H9 (cell line): Measurements from ENCODE around the gene PLB1. TPM values are rescaled to one million over a fixed set of nuclear protein-coding genes. Genes with fewer than 3 reads are reported as not detected.

Source experiments
- DNase-seq: peaks from one replicate; pipeline ENCODE4 v3.0.0-alpha.2; 2017
- H2AFZ ChIP-seq: one replicate; pipeline ENCODE4 v1.6.1; 2013; ENCODE audit warnings: mild to moderate bottlenecking, low read length, control low read depth, moderate library complexity
- H2AK5ac ChIP-seq: 2 replicates; pipeline ENCODE4 v1.6.1; 2013; ENCODE audit warnings: low read length, control low read depth, mixed read lengths; ENCODE audit not compliant: insufficient read length
- H2BK120ac ChIP-seq: one replicate; pipeline ENCODE4 v1.6.1; 2013; ENCODE audit warnings: low read depth, mild to moderate bottlenecking, low read length, control low read depth, inconsistent platforms; ENCODE audit not compliant: poor library complexity, severe bottlenecking
- H2BK12ac ChIP-seq: 2 replicates; pipeline ENCODE4 v1.6.1; 2013; ENCODE audit warnings: low read length, control low read depth, mixed read lengths, low read depth; ENCODE audit not compliant: insufficient read length
- H2BK15ac ChIP-seq: 2 replicates; pipeline ENCODE4 v1.6.1; 2013; ENCODE audit warnings: low read depth, low read length, control low read depth
- H2BK20ac ChIP-seq: one replicate; pipeline ENCODE4 v1.6.1; 2013; ENCODE audit warnings: low read depth, mild to moderate bottlenecking, low read length, control low read depth, inconsistent platforms; ENCODE audit not compliant: poor library complexity, severe bottlenecking
- H2BK5ac ChIP-seq: 2 replicates; pipeline ENCODE4 v1.6.1; 2013; ENCODE audit warnings: low read length, control low read depth, mixed read lengths; ENCODE audit not compliant: insufficient read length
- H3K14ac ChIP-seq: 2 replicates; pipeline ENCODE4 v1.6.1; 2013; ENCODE audit warnings: low read length, control low read depth; ENCODE audit not compliant: insufficient read depth
- H3K18ac ChIP-seq: 2 replicates; pipeline ENCODE4 v1.6.1; 2013; ENCODE audit warnings: low read depth, mild to moderate bottlenecking, mixed read lengths, low read length, control low read depth; ENCODE audit not compliant: insufficient read length
- H3K23ac ChIP-seq: 2 replicates; pipeline ENCODE4 v1.6.1; 2013; ENCODE audit warnings: low read length, control low read depth, mixed read lengths, low read depth; ENCODE audit not compliant: insufficient read length
- H3K23me2 ChIP-seq: 2 replicates; pipeline ENCODE4 v1.6.1; 2013; ENCODE audit warnings: low read depth, mild to moderate bottlenecking, mixed read lengths, low read length, control low read depth; ENCODE audit not compliant: insufficient read length, poor library complexity, severe bottlenecking
- H3K27ac ChIP-seq: 2 replicates; pipeline ENCODE4 v1.5.1; 2013; ENCODE audit warnings: low read length, control low read depth, mixed read lengths, low read depth; ENCODE audit not compliant: insufficient read length
- H3K27me3 ChIP-seq: 2 replicates; pipeline ENCODE4 v1.6.1; 2013; ENCODE audit warnings: low read length, control low read depth, inconsistent platforms; ENCODE audit not compliant: insufficient read depth
- H3K4ac ChIP-seq: 2 replicates; pipeline ENCODE4 v1.6.1; 2013; ENCODE audit warnings: low read depth, mild to moderate bottlenecking, control low read depth, inconsistent platforms, low read length, moderate library complexity
- H3K4me1 ChIP-seq: 2 replicates; pipeline ENCODE4 v1.6.1; 2013; ENCODE audit warnings: low read length, control low read depth, inconsistent platforms; ENCODE audit not compliant: insufficient read depth
- H3K4me2 ChIP-seq: 2 replicates; pipeline ENCODE4 v1.6.1; 2013; ENCODE audit warnings: low read length, control low read depth, mixed read lengths; ENCODE audit not compliant: insufficient read length, insufficient read depth
- H3K56ac ChIP-seq: 2 replicates; pipeline ENCODE4 v1.6.1; 2013; ENCODE audit warnings: low read depth, mild to moderate bottlenecking, mixed read lengths, low read length, control low read depth; ENCODE audit not compliant: insufficient read length
- H3K79me1 ChIP-seq: 2 replicates; pipeline ENCODE4 v1.6.1; 2013; ENCODE audit warnings: low read depth, mild to moderate bottlenecking, moderate library complexity, low read length, control low read depth, inconsistent platforms; ENCODE audit not compliant: insufficient read depth, poor library complexity, severe bottlenecking
- H3K79me2 ChIP-seq: 2 replicates; pipeline ENCODE4 v1.6.1; 2013; ENCODE audit warnings: low read length, control low read depth, inconsistent platforms; ENCODE audit not compliant: insufficient read depth
- H3K9ac ChIP-seq: 2 replicates; pipeline ENCODE4 v1.6.1; 2013; ENCODE audit warnings: low read length, control low read depth, mixed read lengths; ENCODE audit not compliant: insufficient read length; ENCODE audit errors: extremely low read depth
- H3K9me3 ChIP-seq: one replicate; pipeline ENCODE4 v1.6.1; 2013; ENCODE audit warnings: low read depth, low read length, inconsistent platforms; ENCODE audit not compliant: control insufficient read depth
- H3T11ph ChIP-seq: one replicate; pipeline ENCODE4 v1.6.1; 2013; ENCODE audit warnings: mild to moderate bottlenecking, low read length, control low read depth, inconsistent platforms
- H4K20me1 ChIP-seq: one replicate; pipeline ENCODE4 v1.6.1; 2013; ENCODE audit not compliant: control insufficient read depth, insufficient read length, insufficient read depth
- H4K5ac ChIP-seq: 2 replicates; pipeline ENCODE4 v1.6.1; 2013; ENCODE audit warnings: low read depth, mild to moderate bottlenecking, mixed read lengths, low read length, control low read depth; ENCODE audit not compliant: insufficient read length
- H4K8ac ChIP-seq: replicated peaks from 2 replicates; pipeline ENCODE4 v1.6.1; 2013; ENCODE audit warnings: low read length, control low read depth, mixed read lengths, low read depth; ENCODE audit not compliant: insufficient read length
- H4K91ac ChIP-seq: 2 replicates; pipeline ENCODE4 v1.6.1; 2013; ENCODE audit warnings: low read depth, mild to moderate bottlenecking, moderate library complexity, mixed read lengths, low read length, control low read depth; ENCODE audit not compliant: insufficient read length
- H3K27ac Mint-ChIP-seq, 3 experiments: 2 replicates in 2 of 3; 3 replicates in 1 of 3; pipeline ENCODE4 v1.8.0; 2020 to 2021; ENCODE audit warnings: mixed read lengths in 3 of 3, mild to moderate bottlenecking in 1 of 3, moderate library complexity in 1 of 3
- H3K27me3 Mint-ChIP-seq: 2 replicates; pipeline ENCODE4 v1.8.0; 2021; ENCODE audit warnings: low read depth, mild to moderate bottlenecking, moderate library complexity, mixed read lengths
- H3K36me3 Mint-ChIP-seq, 3 experiments: 2 replicates in 2 of 3; 3 replicates in 1 of 3; pipeline ENCODE4 v1.8.0; 2020 to 2021; ENCODE audit warnings: low read depth in 3 of 3, mixed read lengths in 3 of 3; ENCODE audit not compliant: insufficient read depth in 1 of 3
- H3K4me1 Mint-ChIP-seq, 2 experiments: 2 replicates each; pipeline ENCODE4 v1.8.0; 2020; ENCODE audit warnings: mixed read lengths in 2 of 2
- H3K4me3 Mint-ChIP-seq, 2 experiments: 2 replicates in 1 of 2; 3 replicates in 1 of 2; pipeline ENCODE4 v1.8.0; 2020 to 2021; ENCODE audit warnings: mild to moderate bottlenecking in 2 of 2, mixed read lengths in 2 of 2, moderate library complexity in 1 of 2
- H3K9me3 Mint-ChIP-seq, 2 experiments: 2 replicates in 1 of 2; 3 replicates in 1 of 2; pipeline ENCODE4 v1.8.0; 2020; ENCODE audit warnings: mild to moderate bottlenecking in 2 of 2, mixed read lengths in 2 of 2, moderate library complexity in 1 of 2
- CTCF ChIP-seq: fragments of 200-600 bp; sonication (generic); conservative IDR thresholded peaks from 3 replicates; pipeline ENCODE4 v1.8.0; 2021; ENCODE audit warnings: antibody characterized with exemption, mild to moderate bottlenecking
- WGBS: extraction: QIAGEN DNeasy Blood & Tissue Kit; methylation state at CpG from one replicate; pipeline ENCODE4 v1.1.7; 2013; ENCODE audit warnings: missing lambda C conversion rate, low lambda C conversion rate, mixed read lengths; ENCODE audit not compliant: insufficient read length; ENCODE audit errors: extremely low coverage; 5-methylcytosine and 5-hydroxymethylcytosine counted together
- total RNA-seq: library from RNA; stranded (reverse); gene quantifications from 2 replicates; pipeline ENCODE4 v1.2.1, GENCODE V29; 2021

PLB1 gene
- total RNA-seq, 1 experiment from 2014 or later = not detected

- WGBS = no CpG with 5 or more reads among the region's 1 CpG
- no peak overlapping the region for H4K5ac ChIP-seq
- peaks cover 28% of the 10 kb centered on the region for H3K27me3 Mint-ChIP-seq
- no peak overlapping the region for H3K9ac ChIP-seq
- no peak overlapping the region for H2AK5ac ChIP-seq
- H2BK15ac ChIP-seq = no peak overlapping the region
- H4K20me1 ChIP-seq = peaks cover 2% of the 10 kb centered on the region
- no peak overlapping the region for H3K27ac Mint-ChIP-seq
- no peak overlapping the region for H4K8ac ChIP-seq
- no peak overlapping the region for H2BK5ac ChIP-seq
- H3K4ac ChIP-seq = no peak overlapping the region
- no peak overlapping the region for H2AFZ ChIP-seq
- no peak overlapping the region for H2BK20ac ChIP-seq
- no peak overlapping the region for H4K91ac ChIP-seq
- no peaks in the 10 kb centered on the region for H3K27me3 ChIP-seq
- peaks cover 3 to 10% of the 10 kb centered on the region in 2 experiments; a peak in 3 of 5 replicates for H3K9me3 Mint-ChIP-seq
- no peaks in the 10 kb centered on the region for H3K9me3 ChIP-seq
- no peak overlapping the region for H3K23ac ChIP-seq
- H2BK12ac ChIP-seq = no peak overlapping the region
- H3K14ac ChIP-seq = no peak overlapping the region
- no peak overlapping the region for H3K4me3 Mint-ChIP-seq
- no peaks in the 10 kb centered on the region for H3K4me1 ChIP-seq
- H3K23me2 ChIP-seq = no peaks in the 10 kb centered on the region
- no peak overlapping the region for H3K4me2 ChIP-seq
- no peak overlapping the region for H3K27ac ChIP-seq
- H3K79me2 ChIP-seq = no peaks in the 10 kb centered on the region
- no peak overlapping the region for H2BK120ac ChIP-seq
- H3K18ac ChIP-seq = no peak overlapping the region
- no peaks in the 10 kb centered on the region for H3K79me1 ChIP-seq
- H3K56ac ChIP-seq = no peak overlapping the region
- H3K4me1 Mint-ChIP-seq = no peaks in the 10 kb centered on the region
- DNase-seq = no peak
- no peak for TF ChIP-seq CTCF
- H3T11ph ChIP-seq = no peak overlapping the region
- H3K36me3 Mint-ChIP-seq = no peaks in the 10 kb centered on the region; a peak in 1 of 7 replicates
Observed at GRCh38 chr2:28512607-28512965, 16.7 kb downstream of the PLB1 start.
